GM12801 (cell line): ENCODE results near the gene KLF11.

Experiments used
- CTCF ChIP-seq: IDR thresholded peaks from one replicate; pipeline ENCODE4 v1.5.1; 2011; ENCODE audit warnings: control low read depth; ENCODE audit not compliant: insufficient read length; ENCODE audit errors: extremely low read depth

KLF11 gene

GRCh38 chr2:10019174-10019573 lies 24.2 kb upstream of the KLF11 start:
- TF ChIP-seq CTCF: no peak

GRCh38 chr2:10019602-10020400 lies 23.5 kb upstream of the KLF11 start:
- no peak for TF ChIP-seq CTCF

GRCh38 chr2:10022041-10022421 lies 21.3 kb upstream of the KLF11 start:
- TF ChIP-seq CTCF: no peak

- no peak for TF ChIP-seq CTCF
These were observed 20.9 kb upstream of the KLF11 start for GRCh38 chr2:10022445-10022844.

DNA sequence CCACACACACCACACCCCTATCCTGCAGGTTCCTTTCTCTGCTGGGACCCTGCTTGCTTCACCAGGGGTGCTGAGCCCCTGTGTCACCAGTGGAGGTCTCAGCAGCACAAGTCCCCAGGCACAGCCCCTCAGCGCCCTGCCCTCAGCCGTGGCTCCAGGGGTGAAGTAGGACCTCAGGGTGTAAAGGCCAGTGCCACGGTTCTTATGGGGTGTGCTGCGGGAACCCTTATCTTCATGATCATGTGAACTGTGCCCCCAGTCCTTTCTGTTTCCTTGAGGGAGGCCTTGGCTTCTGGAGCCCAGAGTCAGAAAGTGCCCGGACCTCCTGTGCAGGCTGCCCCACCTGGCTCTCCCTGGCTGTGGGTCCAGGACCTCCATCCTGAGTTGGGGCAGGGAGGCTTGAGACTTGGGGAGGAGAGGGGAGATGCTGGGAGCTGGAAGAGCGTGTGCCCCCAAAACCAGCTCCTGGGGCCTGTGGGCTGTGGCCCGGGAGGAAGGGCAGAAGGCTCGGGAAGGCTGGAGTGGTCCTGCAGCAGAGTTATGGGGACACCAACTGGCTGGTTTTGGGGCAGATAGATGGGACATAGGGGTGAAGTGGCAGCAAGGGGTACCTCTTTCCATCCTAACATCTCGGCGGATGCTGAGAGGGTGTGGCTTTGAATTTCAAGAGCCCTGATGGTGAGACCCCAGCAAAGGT lies 20.2 kb upstream of the KLF11 start:
- TF ChIP-seq CTCF: no peak

DNA sequence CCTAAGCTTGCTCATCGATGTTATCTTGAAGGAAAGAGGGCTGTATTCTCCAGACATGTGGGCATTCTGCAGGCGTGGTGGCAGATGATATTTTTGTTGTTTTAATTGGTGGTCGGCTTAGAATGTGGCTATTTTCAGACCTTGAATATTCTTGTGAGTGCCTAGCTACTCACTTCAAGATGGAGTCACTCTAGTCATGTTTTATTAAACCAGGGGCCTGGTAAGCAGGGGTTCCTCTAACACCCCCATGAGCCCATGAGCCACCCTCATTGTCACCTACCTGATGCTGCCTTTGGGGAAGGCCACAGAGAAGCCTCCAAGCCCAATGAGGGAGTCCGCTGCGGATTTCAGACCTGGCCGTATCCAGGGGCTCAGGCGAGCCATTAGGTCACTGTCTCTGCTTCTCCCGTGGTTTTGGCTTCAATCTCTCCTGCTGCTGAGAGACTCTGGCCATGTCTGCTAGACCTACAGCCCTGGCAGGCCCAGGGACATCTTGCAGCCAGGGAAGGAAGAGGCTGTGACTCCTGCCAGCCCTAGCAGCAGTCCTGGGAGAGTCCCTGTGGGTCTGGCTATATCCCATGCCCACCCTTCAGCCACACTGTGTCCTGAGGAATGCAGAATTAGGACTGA lies 16.3 kb upstream of the KLF11 start:
- TF ChIP-seq CTCF: no peak

DNA sequence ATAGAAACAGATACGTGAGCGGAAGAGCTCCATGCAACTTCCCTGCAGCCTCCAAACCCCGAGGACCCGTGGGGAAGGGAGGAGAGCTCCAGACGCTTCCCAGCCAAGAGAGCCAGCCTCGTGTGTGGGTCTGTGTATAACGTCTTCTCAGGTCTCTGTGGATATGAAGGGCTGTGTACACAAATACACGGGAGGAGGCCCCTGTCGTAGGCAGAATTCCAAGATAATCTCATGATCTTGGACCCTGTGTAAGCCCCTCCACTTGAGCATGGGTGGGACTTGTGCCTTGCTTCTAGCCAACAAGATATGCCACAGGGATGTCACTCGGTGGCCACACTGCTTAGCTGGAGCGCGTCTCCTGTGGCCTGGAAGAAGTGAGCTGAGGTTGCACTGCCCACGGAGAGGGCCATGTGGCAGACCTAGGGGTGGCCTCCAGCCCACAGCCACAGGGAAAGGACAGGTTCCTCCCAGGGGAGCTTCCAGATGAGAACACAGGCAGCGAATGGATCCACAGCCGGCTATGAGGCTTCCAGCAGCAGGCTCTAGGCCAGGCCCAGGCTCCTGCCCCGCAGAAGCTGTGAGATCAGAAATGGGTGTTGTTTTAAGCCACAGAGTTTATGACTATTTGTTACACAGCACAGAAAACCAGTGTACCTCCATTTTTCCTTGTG lies 15.6 kb upstream of the KLF11 start:
- TF ChIP-seq CTCF: no peak
